Measurements from ENCODE around the gene MARK2.

Gene MARK2

DNA sequence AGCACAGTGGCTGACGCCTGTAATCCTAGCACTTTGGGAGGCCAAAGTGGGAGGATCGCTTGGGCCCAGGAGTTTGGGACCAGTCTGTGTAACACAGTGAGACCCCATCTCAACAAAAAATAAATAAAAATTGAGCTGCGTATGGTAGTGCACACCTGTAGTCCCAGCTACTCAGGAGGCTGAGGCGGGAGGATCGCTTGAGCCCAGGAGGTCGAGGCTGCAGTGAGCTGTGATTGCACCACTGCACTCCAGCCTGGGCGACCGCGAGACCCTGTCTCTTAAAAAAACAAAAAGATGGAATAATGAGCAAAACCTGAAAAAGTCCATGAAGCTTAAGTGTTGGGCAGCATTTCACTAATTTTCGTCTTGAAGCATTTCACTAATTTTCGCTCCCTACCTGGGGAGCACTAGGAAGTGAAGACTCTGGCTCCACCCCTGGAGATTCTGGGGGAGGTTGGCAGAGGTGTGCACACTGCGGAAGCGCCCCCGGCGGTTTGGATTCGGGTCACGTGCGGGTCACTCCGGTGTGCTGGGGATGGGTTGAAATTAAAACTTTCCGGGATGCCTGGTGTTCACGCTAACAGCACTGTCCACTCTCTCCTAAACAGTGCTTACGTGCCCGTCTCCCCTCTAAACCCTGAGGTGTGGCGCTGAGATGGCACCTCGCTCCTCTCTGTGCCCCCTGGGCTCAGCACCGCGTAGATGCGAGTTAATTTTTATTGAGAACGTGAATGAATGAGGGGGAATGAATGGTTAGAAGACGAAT lies 99.0 kb downstream of the MARK2 start:
- DNase-seq, result peak in 1 of 2 donors; percentile 23

DNA sequence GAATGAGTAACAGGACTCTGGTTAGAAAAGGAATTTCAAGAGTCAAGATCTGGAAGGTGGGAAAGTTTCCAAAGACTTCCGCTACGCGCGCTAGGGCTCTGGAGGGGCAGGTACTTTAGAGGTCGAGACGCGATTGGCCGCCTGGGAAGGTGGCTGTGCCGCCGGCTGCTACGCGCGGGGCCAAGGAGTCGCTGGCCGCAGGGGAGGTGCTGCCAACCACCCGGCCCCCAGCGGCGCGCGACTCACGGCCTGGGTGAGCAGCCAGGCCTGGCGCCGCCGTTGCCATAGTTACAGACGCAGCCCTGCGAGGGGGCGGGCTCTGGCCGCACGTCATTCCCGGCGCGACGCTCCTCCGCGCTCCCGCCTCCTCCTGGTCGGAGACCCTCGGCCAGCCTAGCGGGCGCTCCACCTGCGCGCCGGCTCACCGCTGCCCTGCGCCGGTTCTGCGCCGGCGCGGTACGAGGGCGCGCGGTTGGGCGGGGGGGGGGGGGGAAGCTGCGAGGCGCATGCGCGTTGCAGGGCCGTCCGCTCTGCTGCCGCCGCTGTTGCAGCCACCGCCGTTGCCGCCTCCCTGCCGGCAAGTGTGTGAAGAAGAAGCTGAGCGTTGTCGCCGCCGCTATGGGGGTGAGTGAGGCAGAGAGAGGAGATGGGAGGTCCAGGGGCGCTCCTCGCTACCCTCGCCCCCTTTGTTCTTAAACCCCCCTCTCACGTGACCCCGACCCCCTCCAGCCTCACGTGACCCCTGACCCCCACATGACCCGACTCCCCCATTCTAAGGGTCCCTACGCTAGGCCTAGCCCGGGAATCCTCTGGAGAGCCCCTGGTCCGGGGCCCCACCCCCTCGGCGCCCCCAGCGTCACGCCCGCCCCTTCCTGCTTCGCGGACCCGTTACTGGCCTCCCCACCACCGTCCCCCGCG lies 99.8 kb downstream of the MARK2 start, which contains the start of gene NAA40:
Gene NAA40 (plus strand): TSS at position 524 of the 918 bp plus-strand sequence. CDS start 95 bp downstream, at position 619.
- DNase-seq, result peak; percentile 94 to 95

DNA sequence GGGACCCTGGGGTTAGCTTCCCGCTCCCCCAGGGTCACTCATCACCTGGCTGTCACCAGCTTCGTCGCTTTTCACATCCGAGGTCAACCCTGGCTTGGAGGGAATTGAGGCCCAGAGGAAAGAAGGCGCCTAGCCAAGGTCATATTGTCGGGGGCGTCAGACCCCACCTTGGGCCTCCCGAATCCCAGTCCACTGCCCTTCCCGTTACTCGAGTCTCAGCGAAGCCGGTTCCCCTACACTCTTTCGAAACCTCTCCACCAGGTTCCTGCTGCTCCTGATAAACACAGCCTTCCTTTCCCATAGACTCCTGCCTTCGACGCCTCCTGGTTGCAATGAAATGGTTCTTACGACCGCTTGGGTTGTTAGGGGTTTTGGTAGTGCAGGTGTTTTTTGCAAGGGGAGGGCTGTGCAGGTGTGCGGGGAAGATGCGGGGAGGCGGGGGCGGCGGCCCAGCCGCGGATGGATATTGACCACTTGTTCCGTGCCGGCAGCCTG lies 100.5 kb downstream of the MARK2 start:
- peak in 1 of 2 donors; percentile 18 for DNase-seq

DNA sequence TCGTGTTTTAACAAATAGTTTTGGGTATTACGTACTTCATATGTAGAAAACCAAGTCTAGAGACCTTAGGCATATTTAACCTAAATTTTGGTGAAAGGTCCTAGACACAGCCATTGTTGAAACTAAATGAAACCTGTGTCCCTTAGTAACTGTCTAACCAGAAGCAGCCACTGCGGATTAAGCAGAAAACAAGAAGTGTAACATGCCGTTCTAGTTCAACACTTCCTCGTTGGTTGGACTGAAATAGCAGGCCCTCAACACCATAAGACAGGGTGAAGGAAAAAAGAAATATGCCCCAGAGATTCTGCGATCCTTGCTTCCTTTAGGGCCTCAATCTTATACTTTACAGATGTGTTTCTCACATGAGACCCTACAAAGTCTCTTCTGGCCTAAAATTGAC lies 101.9 kb downstream of the MARK2 start:
- DNase-seq, result no peak

DNA sequence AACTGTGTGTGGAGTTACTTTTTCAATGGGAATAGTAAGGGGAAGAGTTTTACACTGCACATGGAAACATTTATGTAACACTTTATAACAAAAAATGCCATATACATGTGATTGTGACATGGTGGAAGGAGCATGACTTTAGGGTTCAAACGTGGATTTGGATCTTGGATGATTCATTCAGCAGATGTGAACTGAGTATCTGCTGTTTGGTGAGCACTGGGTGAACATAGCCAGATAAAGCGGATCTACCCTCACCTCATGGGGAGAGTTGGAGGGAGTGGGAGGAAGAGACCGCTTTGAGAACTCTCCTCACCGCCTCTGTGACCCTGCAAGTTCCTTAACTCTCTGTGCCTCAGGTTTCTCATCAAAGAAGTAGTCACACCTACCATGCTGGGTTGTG lies 103.0 kb downstream of the MARK2 start:
- DNase-seq, result no peak

DNA sequence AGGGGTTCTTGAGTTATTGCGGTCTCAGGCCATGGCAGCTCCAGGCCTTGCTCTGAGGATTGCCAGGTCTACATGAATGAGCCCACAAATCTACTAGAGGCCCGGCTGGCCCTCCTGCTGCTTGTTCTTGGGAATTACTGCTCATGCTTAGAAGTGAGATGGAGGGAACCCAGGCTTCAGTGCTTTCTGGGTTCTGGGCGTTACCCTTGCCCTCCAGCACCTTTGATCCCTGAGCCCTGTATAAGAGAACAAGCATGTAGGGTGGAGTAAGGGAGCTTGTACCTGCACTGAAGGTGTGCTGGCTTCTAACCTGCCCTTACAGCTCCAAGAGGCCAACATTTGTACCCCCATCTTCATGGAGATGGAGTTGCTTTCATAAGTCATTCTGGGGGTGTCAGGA lies 103.9 kb downstream of the MARK2 start:
- DNase-seq, result no peak

DNA sequence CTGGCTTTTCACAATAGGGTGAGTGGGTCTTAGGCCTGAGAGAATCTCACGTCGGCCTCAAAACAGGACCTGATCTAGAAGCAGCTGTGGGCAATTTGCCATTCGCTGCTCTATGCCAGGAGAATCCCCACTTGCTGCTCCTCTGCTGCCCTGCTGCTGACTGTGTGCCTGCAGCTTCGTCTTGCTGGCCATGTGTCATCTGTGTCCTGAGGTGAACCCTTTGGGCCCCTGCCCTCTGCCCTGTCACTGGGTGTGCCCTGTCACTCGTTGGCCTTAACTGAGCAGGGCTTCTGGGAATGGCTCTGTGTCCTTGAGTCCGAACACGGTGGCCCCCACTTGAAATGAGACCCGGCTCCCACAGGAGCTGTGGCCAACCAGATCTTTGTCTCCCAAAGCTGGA lies 106.1 kb downstream of the MARK2 start:
- DNase-seq, result no peak

DNA sequence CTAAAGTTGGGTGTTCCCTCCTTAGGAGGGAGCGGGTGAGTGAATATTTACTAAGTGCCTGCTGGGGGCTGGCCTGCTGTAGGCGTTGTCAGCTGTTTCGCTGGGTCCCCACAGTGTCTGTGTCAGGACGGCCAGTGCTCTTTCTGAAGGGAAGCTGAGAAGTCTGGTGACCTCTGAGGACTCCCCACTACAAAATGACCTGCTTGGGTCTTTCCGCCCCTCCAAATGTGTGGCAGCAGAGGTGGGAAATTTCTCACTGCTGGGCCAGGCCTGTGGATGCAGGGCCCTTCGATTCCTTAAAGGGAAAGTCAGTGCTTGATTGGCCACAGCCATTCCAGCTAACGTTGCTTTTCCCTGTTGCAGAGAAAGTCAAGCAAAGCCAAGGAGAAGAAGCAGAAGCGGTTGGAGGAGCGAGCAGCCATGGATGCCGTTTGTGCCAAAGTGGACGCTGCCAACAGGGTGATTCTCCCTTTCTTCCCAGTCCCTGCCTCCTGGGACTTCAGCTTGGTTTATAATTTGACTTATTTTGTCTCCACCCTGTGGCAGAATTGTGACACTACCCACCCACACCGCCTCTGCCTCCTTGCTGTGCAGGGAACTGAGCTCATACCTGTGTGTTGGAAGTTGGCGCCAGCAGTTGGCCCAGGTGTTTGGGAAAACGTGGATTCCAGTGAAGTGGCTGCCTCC lies 106.7 kb downstream of the MARK2 start:
- DNase-seq, result peak; percentile 50 to 68

DNA sequence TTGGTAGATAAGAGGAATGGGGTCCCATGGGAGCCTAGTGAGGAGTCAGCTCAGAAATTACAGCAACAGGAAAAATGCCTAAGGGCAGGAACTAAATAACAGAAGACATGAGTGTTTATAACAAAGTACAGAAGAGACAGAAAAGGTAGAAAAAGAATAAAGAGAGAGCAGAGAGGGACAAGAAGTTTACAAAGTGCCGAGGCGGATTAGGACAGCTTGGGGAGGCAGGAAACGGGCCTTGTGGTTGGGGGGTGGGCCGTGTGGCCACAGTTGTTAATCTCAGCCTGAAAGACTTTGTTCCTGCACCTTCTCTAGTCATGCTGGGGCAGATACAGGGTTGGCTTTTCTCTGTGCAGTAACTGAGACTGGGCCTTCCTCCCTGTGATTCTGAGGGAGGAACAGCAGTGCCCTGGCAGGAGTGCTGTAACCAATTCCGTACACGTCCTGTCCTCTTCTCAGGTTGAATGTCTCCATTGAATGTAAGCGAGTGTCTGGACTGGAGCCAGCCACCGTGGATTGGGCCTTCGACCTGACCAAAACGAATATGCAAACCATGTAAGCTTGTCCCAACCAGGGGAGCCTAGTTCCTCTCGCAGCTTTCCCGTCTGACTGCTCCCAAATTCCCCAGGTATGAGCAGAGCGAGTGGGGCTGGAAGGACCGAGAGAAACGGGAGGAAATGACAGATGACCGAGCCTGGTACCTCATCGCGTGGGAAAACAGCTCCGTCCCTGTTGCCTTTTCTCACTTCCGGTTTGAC lies 113.0 kb downstream of the MARK2 start:
- DNase-seq, result peak; percentile 26 to 47

DNA sequence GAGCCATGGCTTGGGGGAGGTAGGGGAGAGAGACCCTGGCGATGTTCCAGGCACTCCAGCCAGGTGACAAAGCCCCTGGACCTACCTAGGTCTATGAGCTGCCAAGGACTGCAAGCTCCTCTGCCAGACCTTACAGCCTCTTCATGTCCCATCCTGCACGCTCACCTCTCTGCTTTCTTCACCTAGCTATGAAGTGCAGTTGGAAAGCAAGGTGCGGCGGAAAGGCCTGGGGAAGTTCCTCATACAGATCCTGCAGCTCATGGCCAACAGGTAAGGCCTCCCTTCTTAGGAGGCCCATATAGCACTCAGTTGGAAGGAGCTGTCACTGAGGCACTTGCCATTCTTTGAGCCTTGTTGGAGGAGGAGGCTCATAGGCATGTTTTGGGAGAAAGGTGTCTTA lies 113.7 kb downstream of the MARK2 start:
- DNase-seq, result no peak

DNA sequence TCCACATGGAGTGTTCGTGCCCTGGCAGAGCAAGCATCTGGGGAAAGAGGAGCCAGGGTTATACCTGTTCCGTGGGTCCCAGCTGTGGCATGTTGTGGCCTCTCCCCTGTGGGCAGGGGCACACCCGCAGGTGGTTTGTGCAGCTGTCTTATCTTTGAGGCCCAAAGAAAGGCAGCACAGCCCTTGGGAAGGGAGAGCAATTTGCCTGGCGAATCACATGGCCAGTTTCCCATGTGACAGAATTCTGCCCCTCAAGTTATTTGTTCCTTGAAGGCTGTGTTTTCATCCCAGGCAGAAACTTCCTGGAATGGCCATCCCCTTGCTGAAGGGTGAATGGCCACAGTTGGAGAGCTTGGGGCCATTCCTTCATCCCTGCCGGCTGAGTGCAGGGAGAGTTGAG lies 119.1 kb downstream of the MARK2 start:
- no peak for DNase-seq

Measured in CD4-positive, alpha-beta T cell treated with Interleukin-4 for 1 hour (primary cell).